Activated CD8-positive, alpha-beta memory T cell treated with anti-CD3 and anti-CD28 coated beads, Interleukin-2, amount 10 ng/mL, durations not matched to agents 7 days and 5 days (primary cell): ENCODE measurements around the gene HDAC2. TPM values are rescaled to one million over a fixed set of nuclear protein-coding genes. Genes with fewer than 3 reads are reported as not detected.
A peak's percentile ranks its signal among the peaks of the same experiment; 100 is the strongest.
"Not testable (repeated sequence)": the region's sequence is repeated elsewhere in the genome, so short reads cannot be mapped to it uniquely, and the experiment has no call there.

ENCODE experiments used
- ATAC-seq: fragments of 150-1000 bp; cut with Tn5 transposase; one replicate; pipeline ENCODE4 v1.10.0; 2021; ENCODE audit warnings: moderate library complexity
- CTCF ChIA-PET: fragments of 350-600 bp; sonication (Branson Sonifier 250); formaldehyde crosslinking; loops from one replicate; lab custom pipeline; 2021; ENCODE audit warnings: antibody characterized with exemption; lab: Charles Lee
- DNase-seq: peaks from one replicate; pipeline ENCODE4 v3.0.0-alpha.2; 2020
- H3K27ac Mint-ChIP-seq: one replicate; pipeline ENCODE4 v1.8.0; 2021; ENCODE audit warnings: mild to moderate bottlenecking, mixed read lengths
- H3K27me3 Mint-ChIP-seq: one replicate; pipeline ENCODE4 v1.8.0; 2021; ENCODE audit warnings: mixed read lengths
- H3K36me3 Mint-ChIP-seq: one replicate; pipeline ENCODE4 v1.8.0; 2021; ENCODE audit warnings: mild to moderate bottlenecking, mixed read lengths
- H3K4me1 Mint-ChIP-seq: one replicate; pipeline ENCODE4 v1.8.0; 2021; ENCODE audit warnings: mixed read lengths
- H3K4me3 Mint-ChIP-seq: one replicate; pipeline ENCODE4 v1.8.0; 2021; ENCODE audit warnings: mild to moderate bottlenecking, moderate library complexity, mixed read lengths
- H3K9me3 Mint-ChIP-seq: one replicate; pipeline ENCODE4 v1.8.0; 2022; ENCODE audit warnings: low read depth, mixed read lengths
- total RNA-seq, 2 experiments: library from RNA; stranded (reverse); gene quantifications; one replicate each; pipeline ENCODE4 v1.2.3, GENCODE V29; 2021

The HDAC2 gene
- total RNA-seq, 2 experiments from 2014 or later = 62.4 to 75.5 TPM

GRCh38 chr6:113995634-113996033 lies 24.7 kb upstream of the HDAC2 start:
- Mint-ChIP-seq H3K4me1 (no peaks in the 10 kb centered on the region), H3K27ac (no peak overlapping the region), H3K9me3 (no peaks in the 10 kb centered on the region), H3K4me3 (no peak overlapping the region), H3K27me3 (peaks cover 15% of the 10 kb centered on the region), H3K36me3 (no peaks in the 10 kb centered on the region)
- CTCF ChIA-PET = interaction anchor here (1.1 to 1.6 kb wide), 3 partner anchors 15 to 309 kb away, joined by 3 to 5 read pairs (median 3); no protein-coding TSS in a partner anchor
- DNase-seq (no peak), ATAC-seq (no peak)

DNA sequence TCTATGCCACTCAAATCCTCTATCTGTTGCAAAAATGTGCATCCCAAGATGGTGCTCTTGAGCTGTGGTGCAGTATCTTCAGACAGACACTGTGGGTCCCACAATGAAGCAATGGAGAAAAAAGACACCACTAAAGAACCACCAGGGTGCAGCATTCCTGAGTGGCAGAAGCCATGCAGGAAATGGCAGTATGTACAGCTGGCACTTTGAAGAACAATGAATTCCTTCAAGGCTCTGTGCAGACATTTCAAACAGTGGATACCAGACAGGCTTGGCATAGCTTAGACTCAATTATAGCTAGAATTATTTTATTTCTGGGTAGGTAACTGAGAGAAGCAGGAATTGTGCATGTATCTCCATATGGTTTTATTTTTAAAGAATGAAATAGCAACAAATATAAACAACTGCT lies 24.0 kb upstream of the HDAC2 start:
- Mint-ChIP-seq H3K9me3 (no peaks in the 10 kb centered on the region), H3K4me3 (no peak overlapping the region), H3K36me3 (no peaks in the 10 kb centered on the region), H3K4me1 (no peaks in the 10 kb centered on the region), H3K27me3 (peaks cover 13% of the 10 kb centered on the region), H3K27ac (no peak overlapping the region)
- CTCF ChIA-PET = interaction anchor here (1.1 kb wide), 1 partner anchor 310 kb away, joined by 3 read pairs; no protein-coding TSS in a partner anchor
- no peak for ATAC-seq
- no peak for DNase-seq

GRCh38 chr6:113989675-113990074 lies 18.7 kb upstream of the HDAC2 start:
- CTCF ChIA-PET = no interaction called here
- Mint-ChIP-seq H3K9me3 (no peaks in the 10 kb centered on the region), H3K27me3 (peaks cover 10% of the 10 kb centered on the region), H3K36me3 (no peaks in the 10 kb centered on the region), H3K27ac (no peak overlapping the region), H3K4me1 (no peaks in the 10 kb centered on the region), H3K4me3 (no peak overlapping the region)
- ATAC-seq = no peak
- no peak for DNase-seq

GRCh38 chr6:113982675-113983074 lies 11.7 kb upstream of the HDAC2 start:
- H3K9me3 Mint-ChIP-seq, H3K27me3 Mint-ChIP-seq, H3K4me1 Mint-ChIP-seq, H3K4me3 Mint-ChIP-seq, ATAC-seq, H3K27ac Mint-ChIP-seq, CTCF ChIA-PET, DNase-seq, H3K36me3 Mint-ChIP-seq: not testable (repeated sequence)

DNA sequence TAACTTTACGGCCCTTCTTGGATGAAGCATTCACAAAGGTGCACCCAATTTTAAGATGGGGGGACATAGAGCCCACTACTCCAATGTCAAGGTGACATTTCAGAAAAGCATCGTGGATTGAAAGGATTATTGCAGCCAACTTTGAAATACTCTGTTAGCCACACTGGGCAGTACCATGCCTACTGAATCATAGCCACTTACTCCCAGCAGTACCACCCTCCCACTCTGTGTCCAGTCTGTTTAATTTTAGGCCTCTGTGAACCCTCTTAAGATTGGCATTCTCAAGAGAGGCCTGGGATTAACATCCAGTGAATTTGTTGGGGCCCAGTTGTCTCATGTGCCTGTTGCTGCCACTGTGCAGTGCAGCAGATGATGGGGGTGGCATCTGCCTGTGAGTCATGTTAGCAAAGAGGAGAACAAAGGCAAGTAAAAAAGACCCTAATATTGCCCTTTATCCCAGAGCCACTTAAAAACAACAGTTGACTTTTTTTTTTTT lies 11.2 kb upstream of the HDAC2 start:
- DNase-seq (no peak), ATAC-seq (no peak)
- Mint-ChIP-seq H3K27me3 (no peaks in the 10 kb centered on the region), H3K36me3 (no peaks in the 10 kb centered on the region), H3K4me3 (no peak overlapping the region), H3K9me3 (no peaks in the 10 kb centered on the region), H3K4me1 (no peaks in the 10 kb centered on the region), H3K27ac (no peak overlapping the region)
- CTCF ChIA-PET = no interaction called here

DNA sequence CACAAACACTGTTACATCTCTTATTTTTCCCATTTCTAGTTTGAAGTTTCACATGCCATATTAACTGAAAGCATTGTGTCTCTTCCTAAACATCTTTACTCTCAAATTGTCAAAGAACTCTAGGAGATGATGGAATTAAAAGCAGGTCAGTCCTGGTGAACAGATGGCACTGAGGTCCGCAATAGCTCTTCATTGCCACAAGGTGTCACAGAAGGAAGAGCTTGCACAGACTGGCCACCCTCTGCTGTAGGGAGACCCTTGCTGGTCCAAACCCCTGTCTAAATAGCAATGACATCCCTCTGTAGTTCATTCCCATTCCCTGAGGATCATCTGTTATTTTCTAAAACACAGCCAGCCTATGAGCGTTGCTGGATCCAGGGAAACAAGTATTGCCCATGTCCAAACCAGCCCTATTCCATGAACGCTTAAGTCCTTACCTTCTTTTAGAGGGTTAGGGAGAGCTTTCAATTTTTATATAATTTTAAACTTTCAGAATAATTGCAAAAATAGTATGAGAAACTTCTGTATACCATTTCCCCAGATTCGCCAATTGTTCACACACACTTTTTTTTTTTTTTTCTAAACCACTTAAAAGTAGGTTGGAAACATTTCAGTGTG lies 10.1 kb upstream of the HDAC2 start:
- no peaks in the 10 kb centered on the region for H3K27me3 Mint-ChIP-seq
- H3K4me3 Mint-ChIP-seq = no peak overlapping the region
- no peaks in the 10 kb centered on the region for H3K9me3 Mint-ChIP-seq
- H3K4me1 Mint-ChIP-seq = no peaks in the 10 kb centered on the region
- ATAC-seq = no peak
- no peak for DNase-seq
- CTCF ChIA-PET = interaction anchor here (1.2 to 1.7 kb wide), 4 partner anchors 15 to 127 kb away, joined by 3 to 5 read pairs (median 4); no protein-coding TSS in a partner anchor
- no peaks in the 10 kb centered on the region for H3K36me3 Mint-ChIP-seq
- H3K27ac Mint-ChIP-seq = no peak overlapping the region

DNA sequence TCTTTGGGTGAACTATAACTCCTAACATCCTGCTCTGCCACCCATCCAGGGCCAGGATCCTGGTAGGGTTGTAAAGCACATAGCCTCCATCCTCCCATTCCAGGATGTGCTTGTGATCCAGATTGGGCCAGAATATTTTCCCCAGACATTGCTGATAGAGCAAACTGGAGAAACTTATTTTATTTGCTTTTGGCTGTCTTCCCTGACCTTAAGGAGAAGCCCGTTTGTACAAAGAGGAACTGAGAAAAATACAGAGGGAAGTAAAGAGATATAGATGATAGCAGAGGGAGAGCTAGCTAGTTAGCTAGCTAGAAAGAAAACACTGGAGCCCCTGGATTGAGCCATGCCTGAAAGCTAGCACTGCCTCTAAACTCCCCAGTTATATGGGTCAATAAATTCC lies 9.0 kb upstream of the HDAC2 start:
- Mint-ChIP-seq H3K36me3 (no peaks in the 10 kb centered on the region), H3K4me1 (no peaks in the 10 kb centered on the region), H3K9me3 (no peaks in the 10 kb centered on the region), H3K27me3 (no peaks in the 10 kb centered on the region), H3K27ac (no peak overlapping the region), H3K4me3 (no peak overlapping the region)
- DNase-seq (no peak), ATAC-seq (no peak)
- CTCF ChIA-PET = interaction anchor here (1.4 to 1.7 kb wide), 3 partner anchors 16 to 128 kb away, joined by 3 to 5 read pairs (median 4); no protein-coding TSS in a partner anchor

DNA sequence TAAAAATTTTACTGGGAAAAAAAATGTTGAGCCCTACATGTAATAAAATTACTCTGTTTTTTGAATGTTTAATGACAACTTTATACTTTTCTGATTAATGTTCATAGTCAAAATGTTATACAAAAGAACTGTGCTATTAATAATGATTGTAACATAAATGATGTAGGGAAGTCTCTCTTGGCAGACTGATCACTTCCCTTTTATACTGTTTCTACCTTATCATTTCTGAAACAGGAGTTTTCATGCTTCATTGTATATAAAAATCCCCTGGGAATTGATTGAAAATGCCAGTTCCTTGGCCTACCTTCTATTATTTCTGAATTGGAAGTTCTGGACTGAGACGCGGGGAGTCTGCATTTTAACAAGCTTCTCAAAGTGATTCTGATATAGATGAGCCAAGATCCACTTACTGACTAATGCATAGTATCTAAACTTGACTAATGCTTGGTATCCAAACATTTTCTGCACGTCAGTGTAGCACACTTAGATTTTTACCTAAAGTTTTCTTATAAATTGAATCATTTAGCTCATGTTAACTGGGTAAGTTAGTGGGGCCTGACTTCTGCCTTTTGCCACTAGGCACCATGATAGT lies 7.2 kb upstream of the HDAC2 start:
- H3K4me1 Mint-ChIP-seq = no peaks in the 10 kb centered on the region
- ATAC-seq = no peak
- CTCF ChIA-PET = no interaction called here
- no peak overlapping the region for H3K27ac Mint-ChIP-seq
- H3K9me3 Mint-ChIP-seq = no peaks in the 10 kb centered on the region
- H3K27me3 Mint-ChIP-seq = no peaks in the 10 kb centered on the region
- DNase-seq = no peak
- no peaks in the 10 kb centered on the region for H3K36me3 Mint-ChIP-seq
- no peak overlapping the region for H3K4me3 Mint-ChIP-seq

DNA sequence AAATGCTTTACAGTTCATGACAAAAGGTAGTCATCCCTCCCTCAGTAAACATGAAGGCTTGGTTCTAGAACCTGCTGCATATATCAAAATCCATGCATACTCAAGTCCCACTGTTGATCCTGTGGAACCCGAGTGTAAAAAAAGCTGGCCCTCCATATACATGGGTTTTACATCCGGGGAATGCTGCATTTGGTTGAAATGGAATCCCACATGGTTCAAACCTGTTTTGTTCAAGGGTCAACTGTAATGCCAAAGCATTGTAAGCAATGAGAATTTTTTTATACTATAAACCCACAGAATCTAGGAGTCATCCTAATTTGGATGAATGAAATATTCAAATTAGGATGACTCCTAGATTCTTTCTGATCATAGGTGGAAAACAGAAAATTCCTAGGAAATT lies 5.9 kb upstream of the HDAC2 start:
- no peak for ATAC-seq
- Mint-ChIP-seq H3K4me1 (peaks cover 6% of the 10 kb centered on the region), H3K4me3 (no peak overlapping the region), H3K27ac (no peak overlapping the region), H3K27me3 (no peaks in the 10 kb centered on the region), H3K36me3 (no peaks in the 10 kb centered on the region), H3K9me3 (no peaks in the 10 kb centered on the region)
- DNase-seq = no peak
- CTCF ChIA-PET = no interaction called here

DNA sequence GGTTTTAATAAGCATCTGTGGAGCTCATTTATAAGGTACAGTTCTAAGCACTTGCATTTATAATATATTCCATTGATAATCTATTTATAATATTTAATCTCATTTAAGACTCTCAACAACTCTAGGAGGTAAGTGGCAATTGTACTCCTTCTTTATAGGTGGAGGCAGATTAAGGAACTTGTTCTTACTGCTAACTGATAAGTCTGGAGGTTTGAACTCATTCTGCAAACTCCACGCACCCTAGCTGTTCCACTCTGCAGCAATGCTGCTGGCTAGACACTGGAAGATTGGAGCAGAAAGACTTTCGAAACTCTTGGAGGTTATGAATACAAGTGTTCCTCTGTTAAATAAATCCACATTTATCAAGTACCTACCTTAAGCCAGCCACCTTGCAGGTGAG lies 793 bp upstream of the HDAC2 start:
- Mint-ChIP-seq H3K36me3 (peaks cover 2% of the 10 kb centered on the region), H3K4me1 (peaks cover 29% of the 10 kb centered on the region), H3K27ac (peak overlapping the region; percentile 99), H3K27me3 (no peaks in the 10 kb centered on the region), H3K9me3 (no peaks in the 10 kb centered on the region), H3K4me3 (peak overlapping the region; percentile 96)
- ATAC-seq (no peak), DNase-seq (no peak)
- CTCF ChIA-PET = interaction anchor here (1.2 kb wide), 1 partner anchor 30 kb away, joined by 3 read pairs; no protein-coding TSS in a partner anchor

GRCh38 chr6:113969888-113970804 lies 802 bp downstream of the HDAC2 start:
- ATAC-seq = peak; percentile 54
- Mint-ChIP-seq H3K4me1 (peaks cover 29% of the 10 kb centered on the region), H3K27me3 (no peaks in the 10 kb centered on the region), H3K27ac (peak overlapping the region; percentile 89), H3K9me3 (no peaks in the 10 kb centered on the region), H3K36me3 (peaks cover 2% of the 10 kb centered on the region), H3K4me3 (peak overlapping the region; percentile 96)
- DNase-seq = peak; percentile 68
- CTCF ChIA-PET = interaction anchor here (1.4 kb wide), 1 partner anchor 34 kb away, joined by 4 read pairs; no protein-coding TSS in a partner anchor

GRCh38 chr6:113968472-113968871 lies 2.5 kb downstream of the HDAC2 start:
- Mint-ChIP-seq H3K4me1 (peaks cover 29% of the 10 kb centered on the region), H3K4me3 (no peak overlapping the region), H3K36me3 (peaks cover 9% of the 10 kb centered on the region), H3K27me3 (no peaks in the 10 kb centered on the region), H3K27ac (no peak overlapping the region), H3K9me3 (no peaks in the 10 kb centered on the region)
- CTCF ChIA-PET = no interaction called here
- DNase-seq = no peak
- ATAC-seq = no peak

- CTCF ChIA-PET = interaction anchor here (1.7 kb wide), 1 partner anchor 10 kb away, joined by 3 read pairs; no protein-coding TSS in a partner anchor
- ATAC-seq (no peak), DNase-seq (no peak)
- Mint-ChIP-seq H3K4me1 (peaks cover 29% of the 10 kb centered on the region), H3K4me3 (no peak overlapping the region), H3K27ac (no peak overlapping the region), H3K9me3 (no peaks in the 10 kb centered on the region), H3K36me3 (peaks cover 10% of the 10 kb centered on the region), H3K27me3 (no peaks in the 10 kb centered on the region)
Measured at GRCh38 chr6:113967777-113968176, 3.2 kb downstream of the HDAC2 start.
